CD4-positive, alpha-beta memory T cell (primary cell): Measurements from ENCODE around the gene LASP1. TPM values are rescaled to one million over a fixed set of nuclear protein-coding genes. Genes with fewer than 3 reads are reported as not detected.

Source experiments
- CTCF ChIA-PET: fragments of 350-600 bp; sonication (Branson Sonifier 250); formaldehyde crosslinking; loops from one replicate; lab custom pipeline; 2021; ENCODE audit warnings: inconsistent platforms; ENCODE audit not compliant: partially characterized antibody; lab: Charles Lee
- POLR2A ChIA-PET: fragments of 350-600 bp; sonication (Branson Sonifier 250); formaldehyde crosslinking; loops from one replicate; lab custom pipeline; 2021; ENCODE audit not compliant: partially characterized antibody; lab: Charles Lee
- DNase-seq, 5 donors: peaks; one replicate each; pipeline versions ENCODE4 v3.0.0 to v3.0.0-alpha.2; 2020 to 2022; ENCODE audit warnings: mixed read lengths in 1 of 5
- H3K27ac ChIP-seq: one replicate; pipeline ENCODE4 v1.7.0; 2013; ENCODE audit warnings: low read depth, low read length
- H3K27me3 ChIP-seq: 2 replicates; pipeline ENCODE4 v1.7.0; 2013; ENCODE audit warnings: mild to moderate bottlenecking, low read length, moderate library complexity; ENCODE audit not compliant: insufficient read depth
- H3K36me3 ChIP-seq: 2 replicates; pipeline ENCODE4 v1.7.0; 2013; ENCODE audit warnings: mild to moderate bottlenecking, low read length, moderate library complexity; ENCODE audit not compliant: insufficient read depth
- H3K4me1 ChIP-seq: 2 replicates; pipeline ENCODE4 v1.7.0; 2013; ENCODE audit warnings: mild to moderate bottlenecking, low read length, moderate library complexity; ENCODE audit not compliant: insufficient read depth
- H3K4me3 ChIP-seq, 2 donors: one replicate each; pipeline ENCODE4 v1.7.0; 2013; ENCODE audit warnings: low read length in 2 of 2, mild to moderate bottlenecking in 1 of 2
- H3K9me3 ChIP-seq, 2 donors: one replicate each; pipeline ENCODE4 v1.7.0; 2013; ENCODE audit warnings: low read length in 2 of 2, control low read depth in 1 of 2; ENCODE audit not compliant: control insufficient read depth in 1 of 2
- H3K27ac Mint-ChIP-seq, 7 donors: one replicate each; pipeline ENCODE4 v1.8.0; 2020 to 2021; ENCODE audit warnings: mixed read lengths in 7 of 7, mild to moderate bottlenecking in 6 of 7, inconsistent platforms in 3 of 7, moderate library complexity in 3 of 7
- H3K27me3 Mint-ChIP-seq, 2 donors: one replicate each; pipeline ENCODE4 v1.8.0; 2020 to 2021; ENCODE audit warnings: mixed read lengths in 2 of 2
- H3K36me3 Mint-ChIP-seq, 2 donors: one replicate each; pipeline ENCODE4 v1.8.0; 2020 to 2021; ENCODE audit warnings: mixed read lengths in 2 of 2, inconsistent platforms in 1 of 2, mild to moderate bottlenecking in 1 of 2
- H3K4me1 Mint-ChIP-seq, 4 donors: one replicate each; pipeline ENCODE4 v1.8.0; 2020 to 2021; ENCODE audit warnings: mixed read lengths in 4 of 4, mild to moderate bottlenecking in 1 of 4
- H3K4me3 Mint-ChIP-seq, 8 donors: one replicate each; pipeline ENCODE4 v1.8.0; 2020 to 2021; ENCODE audit warnings: mixed read lengths in 8 of 8, mild to moderate bottlenecking in 7 of 8, moderate library complexity in 6 of 8, inconsistent platforms in 3 of 8
- H3K9me3 Mint-ChIP-seq, 8 donors: one replicate each; pipeline ENCODE4 v1.8.0; 2020 to 2021; ENCODE audit warnings: mixed read lengths in 8 of 8, mild to moderate bottlenecking in 5 of 8, inconsistent platforms in 3 of 8, moderate library complexity in 1 of 8
- intact Hi-C: fragments of 100-400 bp; cut with micrococcal nuclease; formaldehyde crosslinking; loops from one replicate; pipeline ENCODE4 v1.15.1; 2023
- polyA plus RNA-seq, 2 donors: library from polyadenylated mRNA; unstranded; fragments of 300-500 nt; fragmentation: Illumina TruSeq; gene quantifications; one replicate each; pipeline ENCODE4 v1.2.3, GENCODE V29; 2021
- total RNA-seq, 2 experiments: library from RNA; stranded (reverse); gene quantifications; one replicate each; pipeline ENCODE4 v1.2.3, GENCODE V29; 2021

LASP1 gene
- total and polyA plus RNA-seq, 4 experiments from 2014 or later: 32.1 to 122 (median 92.9) TPM

DNA sequence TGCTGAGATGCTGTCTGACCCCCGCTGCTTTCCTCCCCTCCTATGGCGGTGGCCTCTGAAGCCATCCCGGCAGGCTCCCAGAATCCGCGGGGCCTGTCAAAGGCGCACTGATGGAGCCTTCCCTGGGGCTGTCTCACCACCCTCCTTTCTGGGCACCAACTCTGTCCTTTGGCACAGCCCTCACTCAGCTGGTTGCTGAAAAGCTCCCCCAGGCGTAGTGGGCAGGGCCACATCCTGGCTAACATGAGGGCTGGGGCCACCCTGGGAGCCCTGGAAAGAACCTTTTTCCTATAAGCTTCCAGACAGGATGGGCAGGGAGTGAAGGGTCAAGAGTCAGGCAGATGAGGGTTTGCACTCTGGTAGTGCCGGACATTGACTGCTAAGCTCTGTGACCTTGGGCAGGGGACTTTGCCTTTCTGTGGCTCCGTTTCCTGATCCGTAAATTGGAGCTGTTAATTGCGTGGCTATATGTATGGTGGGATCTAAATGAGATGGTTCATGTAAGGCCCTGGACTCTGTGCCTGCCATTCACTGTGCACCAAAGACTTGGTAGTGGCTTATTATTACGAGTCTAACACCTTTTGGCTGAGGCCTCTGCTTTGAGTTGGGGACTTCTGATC is 27.9 kb downstream of the LASP1 start:
- H3K4me3 Mint-ChIP-seq: peak overlapping the region; percentile 66 to 93 (median 88)
- Histone ChIP-seq H3K4me3 (peak overlapping the region in 1 of 2 donors; percentile 54), H3K4me1 (peaks cover 91% of the 10 kb centered on the region), H3K27me3 (no peaks in the 10 kb centered on the region), H3K9me3 (no peaks in the 10 kb centered on the region), H3K27ac (peak overlapping the region; percentile 85), H3K36me3 (peaks cover 19% of the 10 kb centered on the region)
- peaks cover 47 to 80% (median 64%) of the 10 kb centered on the region in 4 donors for H3K4me1 Mint-ChIP-seq
- H3K36me3 Mint-ChIP-seq: peaks cover 4 to 42% of the 10 kb centered on the region in 2 donors
- peak overlapping the region; percentile 90 to 98 (median 97) for H3K27ac Mint-ChIP-seq
- no peak for DNase-seq
- intact Hi-C loops: loop anchor here (1.0 to 2.0 kb wide), 3 partner anchors 15 to 45 kb away; partner anchors contain the start of gene RPL23
- ChIA-PET POLR2A (interaction anchor here (0.6 to 4.5 kb wide), 19 partner anchors 8 to 341 kb away, joined by 3 to 133 read pairs (median 4); partner anchors contain the start of genes CWC25, LASP1, LASP1NB and PSMB3), CTCF (interaction anchor here (0.8 to 6.4 kb wide), 5 partner anchors 12 to 85 kb away, joined by 3 to 41 read pairs (median 6); partner anchors contain the start of gene LASP1)
- H3K27me3 Mint-ChIP-seq: no peaks in the 10 kb centered on the region
- H3K9me3 Mint-ChIP-seq: no peaks in the 10 kb centered on the region

- H3K4me3 Mint-ChIP-seq: peak overlapping the region; percentile 66 to 93 (median 88)
- Histone ChIP-seq H3K27ac (peak overlapping the region; percentile 85), H3K9me3 (no peaks in the 10 kb centered on the region), H3K27me3 (no peaks in the 10 kb centered on the region), H3K36me3 (peaks cover 20% of the 10 kb centered on the region), H3K4me3 (peak overlapping the region in 1 of 2 donors; percentile 54), H3K4me1 (peaks cover 91% of the 10 kb centered on the region)
- ChIA-PET CTCF (interaction anchor here (0.8 to 6.4 kb wide), 5 partner anchors 14 to 84 kb away, joined by 3 to 41 read pairs (median 6); partner anchors contain the start of gene LASP1), POLR2A (interaction anchor here (0.6 to 4.5 kb wide), 20 partner anchors 8 to 255 kb away, joined by 3 to 133 read pairs (median 4); partner anchors contain the start of genes CWC25, LASP1, LASP1NB and PSMB3)
- no peaks in the 10 kb centered on the region for H3K9me3 Mint-ChIP-seq
- DNase-seq: peak in 4 of 5 donors; percentile 28 to 46 (median 30)
- intact Hi-C loops: loop anchor here (1.0 to 2.0 kb wide), 3 partner anchors 15 to 45 kb away; partner anchors contain the start of gene RPL23
- peaks cover 45 to 79% (median 64%) of the 10 kb centered on the region in 4 donors for H3K4me1 Mint-ChIP-seq
- peaks cover 8 to 43% of the 10 kb centered on the region in 2 donors for H3K36me3 Mint-ChIP-seq
- H3K27me3 Mint-ChIP-seq: no peaks in the 10 kb centered on the region
- H3K27ac Mint-ChIP-seq: peak overlapping the region; percentile 90 to 98 (median 97)
These were observed 28.4 kb downstream of the LASP1 start for GRCh38 chr17:38898291-38898679.

DNA sequence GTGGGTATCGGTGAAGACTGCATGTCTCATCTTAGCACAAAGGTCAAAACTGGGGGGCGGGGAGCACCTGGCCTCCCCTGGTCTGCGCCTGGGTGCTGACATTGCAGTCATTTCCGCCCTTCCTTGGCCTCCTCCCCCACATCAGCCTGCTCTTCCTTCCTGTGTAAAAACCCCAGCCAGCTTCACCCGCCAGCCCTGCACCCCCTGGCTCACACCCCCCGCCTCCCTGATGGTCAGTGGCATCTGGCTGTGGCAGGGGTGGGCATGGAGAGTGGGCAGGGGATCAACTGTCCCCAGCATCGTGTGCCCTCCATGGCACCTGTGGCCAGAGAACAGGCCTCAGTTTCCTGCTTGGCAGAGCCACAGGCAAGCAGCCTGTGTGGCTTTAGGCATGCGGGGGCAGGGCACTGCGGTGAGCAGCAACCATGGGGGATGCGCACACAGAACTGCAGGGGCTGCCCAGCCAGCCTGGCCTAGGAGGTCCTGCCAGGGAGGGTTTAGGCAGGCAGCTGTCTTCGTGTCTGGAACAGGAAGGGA is 29.0 kb downstream of the LASP1 start:
- no peaks in the 10 kb centered on the region for H3K27me3 Mint-ChIP-seq
- H3K9me3 ChIP-seq: no peaks in the 10 kb centered on the region
- CTCF ChIA-PET: interaction anchor here (1.1 to 6.4 kb wide), 5 partner anchors 15 to 84 kb away, joined by 3 to 41 read pairs (median 6); partner anchors contain the start of gene LASP1
- DNase-seq: peak; percentile 71 to 93 (median 79)
- no peaks in the 10 kb centered on the region for H3K27me3 ChIP-seq
- no peaks in the 10 kb centered on the region for H3K9me3 Mint-ChIP-seq
- POLR2A ChIA-PET: interaction anchor here (0.7 to 4.5 kb wide), 21 partner anchors 8 to 254 kb away, joined by 3 to 133 read pairs (median 4); partner anchors contain the start of genes CWC25, LASP1, LASP1NB and PSMB3
- H3K4me1 Mint-ChIP-seq: peaks cover 40 to 79% (median 62%) of the 10 kb centered on the region in 4 donors
- peak overlapping the region; percentile 85 for H3K27ac ChIP-seq
- intact Hi-C loops: loop anchor here (1.0 to 2.0 kb wide), 3 partner anchors 16 to 46 kb away; partner anchors contain the start of gene RPL23
- peak overlapping the region; percentile 36 to 57 for H3K4me3 ChIP-seq
- H3K36me3 ChIP-seq: peaks cover 26% of the 10 kb centered on the region
- peak overlapping the region; percentile 66 to 93 (median 88) for H3K4me3 Mint-ChIP-seq
- peaks cover 12 to 48% of the 10 kb centered on the region in 2 donors for H3K36me3 Mint-ChIP-seq
- H3K27ac Mint-ChIP-seq: peak overlapping the region; percentile 90 to 98 (median 97)
- peaks cover 88% of the 10 kb centered on the region for H3K4me1 ChIP-seq

DNA sequence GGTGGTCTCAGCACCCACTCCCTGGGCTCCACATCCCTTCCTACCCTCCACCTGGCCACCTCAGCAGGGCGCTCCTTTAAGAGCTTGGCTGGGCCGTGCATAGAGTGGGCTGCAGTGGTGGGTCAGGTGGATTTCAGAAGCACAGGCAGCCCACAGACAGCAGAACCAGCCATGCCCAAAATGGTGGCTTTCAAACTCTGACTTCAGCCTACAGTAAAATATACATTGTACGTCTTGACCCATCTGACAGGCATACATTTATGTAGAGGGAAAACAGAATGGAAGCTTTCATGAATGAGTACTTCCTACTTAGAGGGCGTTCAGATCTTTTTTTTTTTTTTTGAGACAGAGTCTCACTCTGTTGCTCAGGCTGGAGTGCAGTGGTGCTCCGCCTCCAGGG is 29.6 kb downstream of the LASP1 start:
- Mint-ChIP-seq H3K36me3 (peaks cover 17 to 47% of the 10 kb centered on the region in 2 donors), H3K4me3 (peak overlapping the region; percentile 66 to 93 (median 88)), H3K4me1 (peaks cover 40 to 76% (median 57%) of the 10 kb centered on the region in 4 donors), H3K27ac (peak overlapping the region; percentile 90 to 98 (median 97)), H3K27me3 (no peaks in the 10 kb centered on the region), H3K9me3 (no peaks in the 10 kb centered on the region)
- no peak for DNase-seq
- Histone ChIP-seq H3K4me3 (peak overlapping the region; percentile 36 to 57), H3K27ac (peak overlapping the region; percentile 85), H3K36me3 (peaks cover 28% of the 10 kb centered on the region), H3K4me1 (peaks cover 83% of the 10 kb centered on the region), H3K9me3 (no peaks in the 10 kb centered on the region), H3K27me3 (no peaks in the 10 kb centered on the region)
- intact Hi-C loops: loop anchor here (2.0 kb wide), 2 partner anchors 17 to 47 kb away; partner anchors contain the start of gene RPL23
- CTCF ChIA-PET: interaction anchor here (0.9 to 6.4 kb wide), 5 partner anchors 15 to 32 kb away, joined by 3 to 41 read pairs (median 5); partner anchors contain the start of gene LASP1
- POLR2A ChIA-PET: interaction anchor here (0.7 to 4.5 kb wide), 12 partner anchors 7 to 254 kb away, joined by 3 to 133 read pairs (median 6); partner anchors contain the start of genes LASP1, LASP1NB, PSMB3 and RPL23

GRCh38 chr17:38900978-38901656 is 31.3 kb downstream of the LASP1 start:
- CTCF ChIA-PET: interaction anchor here (1.2 to 6.4 kb wide), 5 partner anchors 23 to 82 kb away, joined by 3 to 41 read pairs (median 6); partner anchors contain the start of gene LASP1
- peaks cover 26% of the 10 kb centered on the region for H3K36me3 ChIP-seq
- peaks cover 71% of the 10 kb centered on the region for H3K4me1 ChIP-seq
- no peaks in the 10 kb centered on the region for H3K27me3 ChIP-seq
- H3K36me3 Mint-ChIP-seq: peaks cover 23 to 46% of the 10 kb centered on the region in 2 donors
- no peaks in the 10 kb centered on the region for H3K27me3 Mint-ChIP-seq
- intact Hi-C loops: no loop called here
- peak in 2 of 5 donors; percentile 24 to 74 for DNase-seq
- H3K4me3 ChIP-seq: no peak overlapping the region
- no peaks in the 10 kb centered on the region for H3K9me3 Mint-ChIP-seq
- H3K27ac Mint-ChIP-seq: peak overlapping the region; percentile 77 to 92 (median 86)
- POLR2A ChIA-PET: interaction anchor here (0.8 to 4.5 kb wide), 8 partner anchors 11 to 102 kb away, joined by 3 to 42 read pairs (median 4); partner anchors contain the start of genes LASP1, LASP1NB and RPL23
- H3K4me3 Mint-ChIP-seq: peak overlapping the region in 6 of 8 donors; percentile 47 to 87 (median 71)
- peaks cover 42 to 74% (median 55%) of the 10 kb centered on the region in 4 donors for H3K4me1 Mint-ChIP-seq
- H3K9me3 ChIP-seq: no peaks in the 10 kb centered on the region
- H3K27ac ChIP-seq: peak overlapping the region; percentile 26

- H3K27ac Mint-ChIP-seq: peak overlapping the region in 5 of 7 donors; percentile 4 to 73 (median 36)
- Histone ChIP-seq H3K9me3 (no peaks in the 10 kb centered on the region), H3K4me1 (peaks cover 65% of the 10 kb centered on the region), H3K36me3 (peaks cover 33% of the 10 kb centered on the region), H3K27ac (peak overlapping the region; percentile 11), H3K27me3 (no peaks in the 10 kb centered on the region), H3K4me3 (no peak overlapping the region)
- no peaks in the 10 kb centered on the region for H3K27me3 Mint-ChIP-seq
- ChIA-PET POLR2A (interaction anchor here (1.1 kb wide), 1 partner anchor 18 kb away, joined by 3 read pairs; no protein-coding TSS in a partner anchor), CTCF (interaction anchor here (0.6 to 0.9 kb wide), 4 partner anchors 34 to 1292 kb away, joined by 3 read pairs; partner anchors contain the start of gene LASP1)
- intact Hi-C loops: no loop called here
- no peaks in the 10 kb centered on the region for H3K9me3 Mint-ChIP-seq
- peaks cover 23 to 47% of the 10 kb centered on the region in 2 donors for H3K36me3 Mint-ChIP-seq
- no peak overlapping the region for H3K4me3 Mint-ChIP-seq
- no peak for DNase-seq
- H3K4me1 Mint-ChIP-seq: peaks cover 30 to 70% (median 47%) of the 10 kb centered on the region in 4 donors
These were observed 33.5 kb downstream of the LASP1 start for GRCh38 chr17:38903404-38903803.
